Thyroid gland (tissue), 4 donors: ENCODE data around the gene CREBBP.

Experiments used
- CTCF ChIP-seq, 6 experiments: fragments of 200-600 bp in 3 of 6; fragments of 450-650 bp in 3 of 6; sonication (generic) in 3 of 6; IDR thresholded peaks; one replicate each; pipeline ENCODE4 v1.5.1; 2016 to 2019; ENCODE audit warnings: antibody characterized with exemption in 6 of 6, mild to moderate bottlenecking in 2 of 6, inconsistent platforms in 1 of 6, moderate library complexity in 1 of 6
- POLR2A ChIP-seq, 2 donors: fragments of 450-650 bp; IDR thresholded peaks; one replicate each; pipeline ENCODE4 v1.6.1; 2017; ENCODE audit warnings: antibody characterized with exemption in 2 of 2, mild to moderate bottlenecking in 2 of 2, moderate library complexity in 1 of 2

GRCh38 chr16:3908951-3909437, 28.5 kb upstream of the CREBBP start:
- TF ChIP-seq CTCF (IDR thresholded peaks at IDR 0.05) (no peak), POLR2A (IDR thresholded peaks at IDR 0.05) (no peak)
